GM12891 (cell line): ENCODE measurements around the gene MMP1.

Experiments
- PAX5 ChIP-seq: IDR thresholded peaks from 2 replicates; pipeline ENCODE4 v1.6.1; 2011; ENCODE audit warnings: low read length, moderate library complexity, mild to moderate bottlenecking; ENCODE audit not compliant: insufficient read depth, severe bottlenecking
- POLR2A ChIP-seq: IDR thresholded peaks from 2 replicates; pipeline ENCODE4 v1.6.1; 2011; ENCODE audit warnings: low read depth, low read length, control low read depth
- POLR2AphosphoS5 ChIP-seq: IDR thresholded peaks from 2 replicates; pipeline ENCODE4 v1.6.1; 2011; ENCODE audit warnings: low read depth, low read length, control low read depth
- POU2F2 ChIP-seq: IDR thresholded peaks from 2 replicates; pipeline ENCODE4 v1.6.1; 2011; ENCODE audit warnings: low read depth, mild to moderate bottlenecking, control low read depth, low read length, moderate library complexity
- SPI1 ChIP-seq: IDR thresholded peaks from 2 replicates; pipeline ENCODE4 v1.6.1; 2011; ENCODE audit warnings: low read depth, low read length, control low read depth
- TAF1 ChIP-seq: IDR thresholded peaks from 2 replicates; pipeline ENCODE4 v1.6.1; 2011; ENCODE audit warnings: low read depth, low read length, control low read depth

GRCh38 chr11:102832612-102833011 lies 34.7 kb upstream of the MMP1 start:
- TF ChIP-seq POLR2AphosphoS5 (no peak), POLR2A (no peak), PAX5 (no peak), TAF1 (no peak), POU2F2 (no peak), SPI1 (no peak)
